Ovary (tissue), 9 donors: Measurements from ENCODE around the gene TCL1A. TPM values are rescaled to one million over a fixed set of nuclear protein-coding genes. Genes with fewer than 3 reads are reported as not detected.

Source experiments
- DNase-seq, 5 donors: peaks; one replicate each; pipeline ENCODE4 v3.0.0-alpha.2; 2019 to 2020
- H3K27ac ChIP-seq, 2 donors: fragments of 200-600 bp; one replicate each; pipeline versions ENCODE4 v1.5.1 to v1.8.0; 2019 to 2022
- H3K27me3 ChIP-seq: fragments of 200-600 bp; one replicate; pipeline ENCODE4 v1.8.0; 2022
- H3K36me3 ChIP-seq: fragments of 200-600 bp; sonication (generic); one replicate; pipeline ENCODE4 v1.5.1; 2019
- H3K4me1 ChIP-seq: one replicate; pipeline ENCODE4 v1.8.1; 2013; ENCODE audit warnings: mild to moderate bottlenecking, moderate library complexity; ENCODE audit not compliant: insufficient read depth
- H3K4me3 ChIP-seq: fragments of 200-600 bp; sonication (generic); one replicate; pipeline ENCODE4 v1.5.1; 2017
- H3K9me3 ChIP-seq, 2 donors: fragments of 200-600 bp in 1 of 2; sonication (generic) in 1 of 2; one replicate each; pipeline versions ENCODE4 v1.5.1 to v1.8.1; 2013 to 2019; ENCODE audit warnings: mild to moderate bottlenecking in 1 of 2, moderate library complexity in 1 of 2
- CTCF ChIP-seq, 3 donors: fragments of 450-650 bp in 2 of 3; fragments of 200-600 bp in 1 of 3; IDR thresholded peaks; one replicate each; pipeline versions ENCODE4 v1.5.1 to v1.8.0; 2016 to 2022; ENCODE audit warnings: antibody characterized with exemption in 3 of 3, mild to moderate bottlenecking in 1 of 3
- EP300 ChIP-seq: sonication (generic); formaldehyde crosslinking; IDR thresholded peaks from one replicate; pipeline ENCODE4 v1.6.1; 2017; ENCODE audit warnings: antibody characterized with exemption
- POLR2A ChIP-seq: fragments of 450-650 bp; IDR thresholded peaks from one replicate; pipeline ENCODE4 v1.6.1; 2017; ENCODE audit warnings: antibody characterized with exemption, mild to moderate bottlenecking, moderate library complexity
- WGBS, 3 donors: extraction: QIAGEN DNeasy Blood & Tissue Kit in 1 of 3; methylation state at CpG; one replicate each; pipeline versions ENCODE4 v1.1.5 to v1.1.7; 2013 to 2017; 5-methylcytosine and 5-hydroxymethylcytosine counted together
- intact Hi-C, 4 donors: fragments of 100-400 bp; cut with DNase I; formaldehyde crosslinking; loops; one replicate each; pipeline versions ENCODE4 v1.11.0 to v1.15.1; 2022 to 2023
- polyA plus RNA-seq, 2 donors: library from polyadenylated mRNA; stranded (reverse); fragments of 200-250 nt in 1 of 2; fragments of 350-450 nt in 1 of 2; fragmentation: Illumina TruSeq in 1 of 2; extraction: RNeasy Lipid Tissue Mini Kit (QIAGEN cat#74804) in 1 of 2; gene quantifications; one replicate each; pipeline ENCODE4 v1.2.3, GENCODE V29; 2013 to 2014
- total RNA-seq, 7 donors: library from RNA; depleted of rRNA in 2 of 7; stranded (reverse); fragments of >200 nt in 2 of 7; fragmentation: NEBNext Ultra II Directional in 3 of 7; extraction: Animal tissue kit (Norgen Biotek cat#: 25700) in 3 of 7; gene quantifications; one replicate each; pipeline versions ENCODE4 v1.1.0 to v1.2.4, GENCODE V29; 2016 to 2023
- donor health status: DM: no; HTN: no; CAD: no; lungs with moderate emphysema.
- donor health status: DM: no; HTN: no; CAD: no.
- donor health status: Bipolar disorder and iron deficiency.
- donor health status: DM: yes; HTN: yes; CAD: no.
- donor health status: DM: no; HTN: no; CAD: no.
- donor health status: DM: yes; HTN: yes; CAD: no.

TCL1A gene
- total and polyA plus RNA-seq, 9 donors, result 0.13 to 0.70 TPM; not detected in 7

GRCh38 chr14:95758331-95758730, 44.4 kb upstream of the TCL1A start:
- no peak for DNase-seq
- WGBS, 3 donors, result 76 to 81% (median 78%) methylated on average over 7 of the region's 7 CpGs
- no peaks in the 10 kb centered on the region for H3K4me1 ChIP-seq
- TF ChIP-seq CTCF (IDR thresholded peaks at IDR 0.05), result no peak
- TF ChIP-seq EP300, result no peak
- TF ChIP-seq POLR2A, result no peak
- H3K9me3 ChIP-seq, result no peaks in the 10 kb centered on the region
- H3K36me3 ChIP-seq, result no peaks in the 10 kb centered on the region
- H3K27ac ChIP-seq, result no peak overlapping the region
- H3K27me3 ChIP-seq, result no peaks in the 10 kb centered on the region
- intact Hi-C loops, result no loop called here
- H3K4me3 ChIP-seq, result no peak overlapping the region

GRCh38 chr14:95756751-95757150, 42.8 kb upstream of the TCL1A start:
- intact Hi-C loops, result no loop called here
- H3K9me3 ChIP-seq, result no peaks in the 10 kb centered on the region
- H3K36me3 ChIP-seq, result no peaks in the 10 kb centered on the region
- H3K4me1 ChIP-seq, result no peaks in the 10 kb centered on the region
- TF ChIP-seq POLR2A (no peak), CTCF (IDR thresholded peaks at IDR 0.05) (no peak), EP300 (no peak)
- no peak overlapping the region for H3K27ac ChIP-seq
- 34 to 46% (median 35%) methylated on average over 3 of the region's 3 CpGs for WGBS, 3 donors
- DNase-seq, result no peak
- no peaks in the 10 kb centered on the region for H3K27me3 ChIP-seq
- no peak overlapping the region for H3K4me3 ChIP-seq

GRCh38 chr14:95756127-95756526, 42.2 kb upstream of the TCL1A start:
- no peak overlapping the region for H3K27ac ChIP-seq
- no peaks in the 10 kb centered on the region for H3K27me3 ChIP-seq
- H3K4me1 ChIP-seq, result no peaks in the 10 kb centered on the region
- WGBS, 3 donors, result 53 to 63% (median 53%) methylated on average over 6 of the region's 6 CpGs
- no peak for DNase-seq
- H3K4me3 ChIP-seq, result no peak overlapping the region
- intact Hi-C loops, result no loop called here
- no peaks in the 10 kb centered on the region for H3K36me3 ChIP-seq
- TF ChIP-seq CTCF (IDR thresholded peaks at IDR 0.05) (no peak), POLR2A (no peak), EP300 (no peak)
- no peaks in the 10 kb centered on the region for H3K9me3 ChIP-seq

GRCh38 chr14:95741781-95742180, 27.9 kb upstream of the TCL1A start:
- Histone ChIP-seq H3K27ac (no peak overlapping the region), H3K36me3 (no peaks in the 10 kb centered on the region), H3K4me1 (no peaks in the 10 kb centered on the region), H3K9me3 (no peaks in the 10 kb centered on the region), H3K27me3 (no peaks in the 10 kb centered on the region), H3K4me3 (no peak overlapping the region)
- TF ChIP-seq CTCF (IDR thresholded peaks at IDR 0.05) (no peak), EP300 (no peak), POLR2A (no peak)
- WGBS, 3 donors, result 73 to 84% (median 79%) methylated on average over 4 of the region's 4 CpGs
- DNase-seq, result no peak
- intact Hi-C loops, result no loop called here

GRCh38 chr14:95741038-95741490, 27.1 kb upstream of the TCL1A start:
- 5 to 7% (median 7%) methylated on average over 5 of the region's 5 CpGs for WGBS, 3 donors
- intact Hi-C loops, result no loop called here
- DNase-seq, result no peak
- H3K27ac ChIP-seq, result no peak overlapping the region
- no peaks in the 10 kb centered on the region for H3K36me3 ChIP-seq
- H3K4me3 ChIP-seq, result no peak overlapping the region
- H3K9me3 ChIP-seq, result no peaks in the 10 kb centered on the region
- TF ChIP-seq EP300 (no peak), POLR2A (no peak), CTCF (IDR thresholded peaks at IDR 0.05) (no peak)
- H3K27me3 ChIP-seq, result no peaks in the 10 kb centered on the region
- H3K4me1 ChIP-seq, result no peaks in the 10 kb centered on the region
